ENCODE data around the gene SNTB2. TPM values are rescaled to one million over a fixed set of nuclear protein-coding genes. Genes with fewer than 3 reads are reported as not detected.
A peak's percentile ranks its signal among the peaks of the same experiment; 100 is the strongest.

SNTB2 gene
- total and polyA plus RNA-seq, 9 of the 15 experiments (the other 6 are each of a cell fraction or from before 2014, with no cell fraction given), result 1.2 to 13.7 (median 5.7) TPM

GRCh38 chr16:69329369-69330285 is 142.7 kb downstream of the SNTB2 start (continued):
- TF ChIP-seq TSHZ1 (CRISPR knock-in tag; IDR thresholded peaks at IDR 0.05) (no peak), ZNF318 (IDR thresholded peaks at IDR 0.05; ENCODE audit: borderline replicate concordance in 1 of 2, low read depth in 1 of 2) (no peak), ZHX1 (conservative IDR thresholded peaks at IDR 0.05; ENCODE audit: low read length) (no peak), NKRF (IDR thresholded peaks at IDR 0.05; ENCODE audit: borderline replicate concordance) (peak; percentile 36; the same call in 1 of the 2 replicates), POLR2AphosphoS2 (IDR thresholded peaks at IDR 0.05; ENCODE audit: low read length) (no peak), CREBBP (IDR thresholded peaks at IDR 0.05; ENCODE audit: low read depth, low read length) (no peak), DPF2 (IDR thresholded peaks at IDR 0.05) (no peak), NFE2L1 (tag; IDR thresholded peaks at IDR 0.05; ENCODE audit: borderline replicate concordance, low read depth) (no peak)

Measured in K562 (cell line).